ENCODE results near the gene ABHD12. TPM values are rescaled to one million over a fixed set of nuclear protein-coding genes. Genes with fewer than 3 reads are reported as not detected.

Gene ABHD12
- total and polyA plus RNA-seq, 10 of the 15 experiments (the other 5 are each of a cell fraction or from before 2014, with no cell fraction given): 1.5 to 61.8 (median 26.7) TPM

DNA sequence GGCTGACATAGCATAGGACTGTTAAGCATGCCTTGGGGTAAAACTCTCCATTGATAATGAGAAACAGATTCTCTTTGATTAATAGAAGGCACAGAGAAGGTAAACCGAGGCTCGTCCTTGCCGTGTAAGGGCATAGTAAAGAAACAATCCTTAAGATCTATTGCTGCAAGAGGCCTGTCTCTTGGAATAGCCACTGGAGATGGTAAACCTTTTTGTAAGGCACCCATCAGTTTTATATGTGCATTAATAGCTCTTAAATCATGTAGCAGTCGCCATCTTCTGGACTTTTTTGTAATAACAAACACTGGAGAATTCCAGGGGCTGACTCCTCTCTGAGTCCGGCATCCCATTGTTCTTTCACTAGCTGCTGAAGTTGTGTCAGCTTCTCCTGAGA, 8.4 kb upstream of the ABHD12 start:
- CTCF ChIA-PET: interaction anchor here (0.6 to 6.6 kb wide), 41 partner anchors 9 to 406 kb away, joined by 3 to 95 read pairs (median 4); partner anchors contain the start of genes APMAP and GINS1
- in situ Hi-C loops (cut with MboI): no loop called here

More for the DNA sequence above, 8.4 kb upstream of the ABHD12 start:
- no peaks in the 10 kb centered on the region for H3K79me2 ChIP-seq (ENCODE audit: control insufficient read depth, insufficient read depth, low read length)
- H4K20me1 ChIP-seq (ENCODE audit: control insufficient read depth, insufficient read depth): no peaks in the 10 kb centered on the region
- ChIA-PET SMC1A (ENCODE audit: uncharacterized antibody, unreplicated experiment) (interaction anchor here (0.8 to 8.7 kb wide), 24 partner anchors 10 to 405 kb away, joined by 3 to 53 read pairs (median 5); partner anchors contain the start of genes ENTPD6, GINS1 and PYGB), RAD21 (ENCODE audit: unreplicated experiment) (interaction anchor here (0.8 to 4.4 kb wide), 24 partner anchors 8 to 411 kb away, joined by 3 to 59 read pairs (median 4); partner anchors contain the start of genes GINS1 and PYGB), POLR2A (no interaction called here)
- TF ChIP-seq, protein P1, sequence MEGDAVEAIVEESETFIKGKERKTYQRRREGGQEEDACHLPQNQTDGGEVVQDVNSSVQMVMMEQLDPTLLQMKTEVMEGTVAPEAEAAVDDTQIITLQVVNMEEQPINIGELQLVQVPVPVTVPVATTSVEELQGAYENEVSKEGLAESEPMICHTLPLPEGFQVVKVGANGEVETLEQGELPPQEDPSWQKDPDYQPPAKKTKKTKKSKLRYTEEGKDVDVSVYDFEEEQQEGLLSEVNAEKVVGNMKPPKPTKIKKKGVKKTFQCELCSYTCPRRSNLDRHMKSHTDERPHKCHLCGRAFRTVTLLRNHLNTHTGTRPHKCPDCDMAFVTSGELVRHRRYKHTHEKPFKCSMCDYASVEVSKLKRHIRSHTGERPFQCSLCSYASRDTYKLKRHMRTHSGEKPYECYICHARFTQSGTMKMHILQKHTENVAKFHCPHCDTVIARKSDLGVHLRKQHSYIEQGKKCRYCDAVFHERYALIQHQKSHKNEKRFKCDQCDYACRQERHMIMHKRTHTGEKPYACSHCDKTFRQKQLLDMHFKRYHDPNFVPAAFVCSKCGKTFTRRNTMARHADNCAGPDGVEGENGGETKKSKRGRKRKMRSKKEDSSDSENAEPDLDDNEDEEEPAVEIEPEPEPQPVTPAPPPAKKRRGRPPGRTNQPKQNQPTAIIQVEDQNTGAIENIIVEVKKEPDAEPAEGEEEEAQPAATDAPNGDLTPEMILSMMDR (IDR thresholded peaks at IDR 0.05 in 2 of 3, conservative IDR thresholded peaks at IDR 0.05 in 1 of 3; ENCODE audit: control insufficient read depth in 2 of 3, extremely low read depth in 1 of 3, insufficient read depth in 1 of 3, low read depth in 3 of 3, low read length in 3 of 3): peak; percentile 44 to 64 (median 48); a peak in 5 of 6 replicates
- TF ChIP-seq NFYB (IDR thresholded peaks at IDR 0.05; ENCODE audit: insufficient read depth, low read depth, low read length) (no peak), SMC3 (IDR thresholded peaks at IDR 0.05; ENCODE audit: borderline replicate concordance, low read length) (peak; percentile 83; the same call in 1 of the 2 replicates), KAT2A (conservative IDR thresholded peaks at IDR 0.05; ENCODE audit: control insufficient read depth, low read depth, low read length) (no peak), RAD21 (IDR thresholded peaks at IDR 0.05; ENCODE audit: insufficient read depth, low read depth, low read length) (peak; percentile 88)
- no peak overlapping the region; the same call in 1 of the 2 replicates for H2AFZ ChIP-seq (ENCODE audit: control insufficient read depth, low read depth, low read length)
- H3K4me2 ChIP-seq (ENCODE audit: control insufficient read depth, insufficient read depth): no peak overlapping the region
- H3K27me3 ChIP-seq (replicated peaks in 1 of 2; ENCODE audit: control insufficient read depth in 2 of 2, insufficient read depth in 2 of 2, low read length in 1 of 2): no peaks in the 10 kb centered on the region
- no peak overlapping the region for H3K4me3 ChIP-seq
- WGBS (ENCODE audit: insufficient coverage, insufficient replicate concordance, low lambda C conversion rate, missing lambda C conversion rate): 0% methylated on average over 5 of the region's 5 CpGs
- intact Hi-C loops (cut with micrococcal nuclease; ENCODE audit: unreplicated experiment): loop anchor here (1.0 to 5.0 kb wide), 5 partner anchors 105 to 404 kb away; partner anchors contain the start of genes ENTPD6 and PYGB
- H3K9me3 ChIP-seq (replicated peaks; ENCODE audit: control insufficient read depth, insufficient read depth, low read length): peaks cover 2% of the 10 kb centered on the region; the same call in 2 of the 3 replicates
- H3K27ac ChIP-seq (ENCODE audit: control insufficient read depth, insufficient read depth): no peak overlapping the region
- no TSS peak for BruUV-seq (replicated peaks)
- DNase-seq (ENCODE audit: low read depth, low spot score) (no peak), ATAC-seq (peak; percentile 91), FAIRE-seq (no peak)
- H3K4me1 ChIP-seq (ENCODE audit: control insufficient read depth, insufficient read depth, low read length): peaks cover 6% of the 10 kb centered on the region; the same call in 1 of the 2 replicates
- no peaks in the 10 kb centered on the region for H3K36me3 ChIP-seq (ENCODE audit: control insufficient read depth in 2 of 2, insufficient read depth in 2 of 2, low read length in 1 of 2)
- H3K9ac ChIP-seq (ENCODE audit: control insufficient read depth, insufficient read depth, low read length): no peak overlapping the region
